Neuronal stem cell (in vitro differentiated cells): ENCODE data around the gene BUD23.

Experiments
- DNase-seq: peaks from one replicate; pipeline ENCODE4 v3.0.0-alpha.2; 2013; ENCODE audit warnings: low spot score
- H2AFZ ChIP-seq: one replicate; pipeline ENCODE4 v1.6.1; 2013; ENCODE audit warnings: mild to moderate bottlenecking, low read length, inconsistent platforms
- H2AK5ac ChIP-seq: 2 replicates; pipeline ENCODE4 v1.6.1; 2013; ENCODE audit warnings: low read depth, mild to moderate bottlenecking, inconsistent platforms, low read length, moderate library complexity, mixed read lengths
- H2BK120ac ChIP-seq: 2 replicates; pipeline ENCODE4 v1.6.1; 2013; ENCODE audit warnings: low read depth, mild to moderate bottlenecking, inconsistent platforms, low read length, moderate library complexity, mixed read lengths
- H2BK12ac ChIP-seq: one replicate; pipeline ENCODE4 v1.6.1; 2013; ENCODE audit warnings: low read length, inconsistent platforms
- H2BK15ac ChIP-seq: 2 replicates; pipeline ENCODE4 v1.6.1; 2013; ENCODE audit warnings: mild to moderate bottlenecking, low read length, inconsistent platforms, mixed read lengths
- H2BK5ac ChIP-seq: one replicate; pipeline ENCODE4 v1.6.1; 2013; ENCODE audit warnings: inconsistent platforms, mild to moderate bottlenecking, low read length, moderate library complexity
- H3K14ac ChIP-seq: one replicate; pipeline ENCODE4 v1.6.1; 2013; ENCODE audit warnings: low read length, inconsistent platforms
- H3K18ac ChIP-seq: 2 replicates; pipeline ENCODE4 v1.6.1; 2013; ENCODE audit warnings: low read length, inconsistent platforms
- H3K23ac ChIP-seq: 2 replicates; pipeline ENCODE4 v1.6.1; 2013; ENCODE audit warnings: low read depth, mild to moderate bottlenecking, mixed read lengths, low read length, inconsistent platforms; ENCODE audit not compliant: poor library complexity
- H3K27ac ChIP-seq: replicated peaks from 3 replicates; pipeline ENCODE4 v1.5.1; 2013; ENCODE audit warnings: low read length, inconsistent platforms
- H3K27me3 ChIP-seq, 3 experiments: 2 replicates each; pipeline ENCODE4 v1.6.1; 2013; ENCODE audit warnings: low read length in 3 of 3, mild to moderate bottlenecking in 2 of 3, inconsistent platforms in 1 of 3, low read depth in 1 of 3, mixed read lengths in 1 of 3, moderate library complexity in 1 of 3; ENCODE audit not compliant: control insufficient read depth in 3 of 3, insufficient read depth in 3 of 3
- H3K36me3 ChIP-seq, 2 donors: replicated peaks in 1 of 2; 2 replicates each; pipeline ENCODE4 v1.6.1; 2013; ENCODE audit warnings: low read length in 2 of 2; ENCODE audit not compliant: control insufficient read depth in 2 of 2, insufficient read depth in 2 of 2
- H3K4ac ChIP-seq: 2 replicates; pipeline ENCODE4 v1.6.1; 2013; ENCODE audit warnings: inconsistent platforms, mild to moderate bottlenecking, low read length, moderate library complexity
- H3K4me1 ChIP-seq, 2 donors: 1 replicate in 1 of 2; 2 replicates in 1 of 2; pipeline ENCODE4 v1.6.1; 2013; ENCODE audit warnings: low read length in 2 of 2, low read depth in 1 of 2; ENCODE audit not compliant: control insufficient read depth in 2 of 2, insufficient read depth in 1 of 2
- H3K4me2 ChIP-seq: one replicate; pipeline ENCODE4 v1.6.1; 2013; ENCODE audit warnings: mild to moderate bottlenecking, low read length, inconsistent platforms; ENCODE audit not compliant: insufficient read depth, poor library complexity, severe bottlenecking
- H3K4me3 ChIP-seq, 2 donors: 2 replicates each; pipeline ENCODE4 v1.5.1; 2013; ENCODE audit warnings: low read length in 2 of 2, mild to moderate bottlenecking in 2 of 2, inconsistent platforms in 1 of 2, moderate library complexity in 1 of 2
- H3K79me1 ChIP-seq: one replicate; pipeline ENCODE4 v1.6.1; 2013; ENCODE audit warnings: low read depth, mild to moderate bottlenecking, inconsistent platforms, low read length, moderate library complexity
- H3K9ac ChIP-seq: one replicate; pipeline ENCODE4 v1.6.1; 2013; ENCODE audit warnings: mild to moderate bottlenecking, low read depth, low read length, inconsistent platforms; ENCODE audit not compliant: poor library complexity
- H3K9me3 ChIP-seq, 2 donors: replicated peaks in 1 of 2; 2 replicates each; pipeline versions ENCODE3 to v1.6.1; 2013; ENCODE audit warnings: low read length in 2 of 2, mild to moderate bottlenecking in 2 of 2, inconsistent platforms in 1 of 2, low read depth in 1 of 2, mixed read lengths in 1 of 2, moderate library complexity in 1 of 2; ENCODE audit not compliant: control insufficient read depth in 2 of 2, insufficient read depth in 1 of 2
- H4K8ac ChIP-seq: one replicate; pipeline ENCODE4 v1.6.1; 2013; ENCODE audit warnings: low read depth, mild to moderate bottlenecking, inconsistent platforms, low read length, moderate library complexity
- H4K91ac ChIP-seq: one replicate; pipeline ENCODE4 v1.6.1; 2013; ENCODE audit warnings: low read length, low read depth, mild to moderate bottlenecking, inconsistent platforms; ENCODE audit not compliant: poor library complexity
- WGBS, 2 donors: extraction: QIAGEN DNeasy Blood & Tissue Kit; methylation state at CpG; one replicate each; pipeline ENCODE4 v1.1.7; 2013; ENCODE audit warnings: missing lambda C conversion rate in 2 of 2, mixed read lengths in 1 of 2; ENCODE audit not compliant: insufficient read length in 2 of 2, insufficient replicate concordance in 1 of 2; ENCODE audit errors: extremely low coverage in 2 of 2; 5-methylcytosine and 5-hydroxymethylcytosine counted together

BUD23 gene

GRCh38 chr7:73647725-73648592 is 35.4 kb upstream of the BUD23 start:
- H2BK12ac ChIP-seq = no peak overlapping the region
- H2AFZ ChIP-seq = peak overlapping the region; percentile 95
- H4K8ac ChIP-seq = no peak overlapping the region
- H3K4me3 ChIP-seq = peak overlapping the region; percentile 20 to 77
- no peak overlapping the region for H3K4ac ChIP-seq
- peak overlapping the region; percentile 38 for H2BK120ac ChIP-seq
- peak overlapping the region; percentile 66 for H2AK5ac ChIP-seq
- DNase-seq = no peak
- peaks cover 0 to 2% of the 10 kb centered on the region in 2 donors for H3K4me1 ChIP-seq
- H3K9me3 ChIP-seq = no peaks in the 10 kb centered on the region
- H3K18ac ChIP-seq = peak overlapping the region; percentile 93
- peak overlapping the region; percentile 57 for H3K23ac ChIP-seq
- H4K91ac ChIP-seq = no peak overlapping the region
- H3K14ac ChIP-seq = no peak overlapping the region
- H3K27me3 ChIP-seq = peaks cover 5 to 71% (median 31%) of the 10 kb centered on the region in 3 experiments
- H2BK5ac ChIP-seq = no peak overlapping the region
- H3K9ac ChIP-seq = no peak overlapping the region
- peak overlapping the region; percentile 55 for H2BK15ac ChIP-seq
- no CpG with 5 or more reads among the region's 62 CpGs for WGBS, 2 donors
- H3K4me2 ChIP-seq = peak overlapping the region; percentile 97
- no peak overlapping the region for H3K27ac ChIP-seq
- no peaks in the 10 kb centered on the region for H3K79me1 ChIP-seq
- no peaks in the 10 kb centered on the region for H3K36me3 ChIP-seq

- WGBS, 2 donors = no CpG with 5 or more reads among the region's 1 CpG
- Histone ChIP-seq H3K36me3 (no peaks in the 10 kb centered on the region), H2BK120ac (no peak overlapping the region), H3K18ac (no peak overlapping the region), H3K4me2 (no peak overlapping the region), H3K4me1 (peaks cover 0 to 2% of the 10 kb centered on the region in 2 donors), H2BK5ac (no peak overlapping the region), H3K27ac (no peak overlapping the region), H3K9ac (no peak overlapping the region), H3K4ac (no peak overlapping the region), H4K91ac (no peak overlapping the region), H2AFZ (peak overlapping the region; percentile 95), H3K27me3 (peaks cover 5 to 71% (median 31%) of the 10 kb centered on the region in 3 experiments), H2AK5ac (no peak overlapping the region), H2BK15ac (no peak overlapping the region), H3K79me1 (no peaks in the 10 kb centered on the region), H3K9me3 (no peaks in the 10 kb centered on the region), H3K23ac (no peak overlapping the region), H2BK12ac (no peak overlapping the region), H3K4me3 (no peak overlapping the region), H3K14ac (no peak overlapping the region), H4K8ac (no peak overlapping the region)
- DNase-seq = no peak
These were observed 34.6 kb upstream of the BUD23 start for GRCh38 chr7:73648593-73649332.

GRCh38 chr7:73649576-73649975 is 33.8 kb upstream of the BUD23 start:
- no CpG with 5 or more reads among the region's 9 CpGs for WGBS, 2 donors

GRCh38 chr7:73650524-73650923 is 32.9 kb upstream of the BUD23 start:
- H3K79me1 ChIP-seq = no peaks in the 10 kb centered on the region
- no peak overlapping the region for H2BK12ac ChIP-seq
- no peak overlapping the region for H2BK120ac ChIP-seq
- H3K4ac ChIP-seq = no peak overlapping the region
- no peaks in the 10 kb centered on the region for H3K36me3 ChIP-seq
- H3K18ac ChIP-seq = no peak overlapping the region
- H3K27me3 ChIP-seq = peaks cover 5 to 58% (median 31%) of the 10 kb centered on the region in 3 experiments
- H3K9me3 ChIP-seq = no peaks in the 10 kb centered on the region
- H2AFZ ChIP-seq = no peak overlapping the region
- H2BK15ac ChIP-seq = no peak overlapping the region
- H4K8ac ChIP-seq = no peak overlapping the region
- no peak overlapping the region for H3K4me2 ChIP-seq
- no peak overlapping the region for H3K27ac ChIP-seq
- WGBS, 2 donors = no CpG with 5 or more reads among the region's 5 CpGs
- H2AK5ac ChIP-seq = no peak overlapping the region
- H3K4me1 ChIP-seq = peaks cover 0 to 2% of the 10 kb centered on the region in 2 donors
- no peak overlapping the region for H3K23ac ChIP-seq
- H3K14ac ChIP-seq = no peak overlapping the region
- DNase-seq = no peak
- H3K4me3 ChIP-seq = no peak overlapping the region
- H4K91ac ChIP-seq = no peak overlapping the region
- no peak overlapping the region for H2BK5ac ChIP-seq
- H3K9ac ChIP-seq = no peak overlapping the region

More at GRCh38 chr7:73649576-73649975, 33.8 kb upstream of the BUD23 start:
- H3K9me3 ChIP-seq = no peaks in the 10 kb centered on the region
- peaks cover 5 to 68% (median 31%) of the 10 kb centered on the region in 3 experiments for H3K27me3 ChIP-seq
- no peak overlapping the region for H2AFZ ChIP-seq
- H2BK120ac ChIP-seq = no peak overlapping the region
- peak overlapping the region; percentile 90 for H3K23ac ChIP-seq
- no peak overlapping the region for H4K8ac ChIP-seq
- H3K14ac ChIP-seq = no peak overlapping the region
- H3K4ac ChIP-seq = no peak overlapping the region
- no peak for DNase-seq
- no peaks in the 10 kb centered on the region for H3K36me3 ChIP-seq
- H3K79me1 ChIP-seq = no peaks in the 10 kb centered on the region
- no peak overlapping the region for H3K4me2 ChIP-seq
- no peak overlapping the region for H2BK15ac ChIP-seq
- no peak overlapping the region for H3K9ac ChIP-seq
- no peak overlapping the region for H2BK5ac ChIP-seq
- H3K4me1 ChIP-seq = peaks cover 0 to 2% of the 10 kb centered on the region in 2 donors
- no peak overlapping the region for H2BK12ac ChIP-seq
- no peak overlapping the region for H3K27ac ChIP-seq
- H3K18ac ChIP-seq = no peak overlapping the region
- no peak overlapping the region for H3K4me3 ChIP-seq
- H2AK5ac ChIP-seq = peak overlapping the region; percentile 66
- H4K91ac ChIP-seq = no peak overlapping the region
